Tibial nerve (tissue), 4 donors: Measurements from ENCODE around the gene USP7. TPM values are rescaled to one million over a fixed set of nuclear protein-coding genes. Genes with fewer than 3 reads are reported as not detected.

Experiments
- DNase-seq, 2 donors: peaks; one replicate each; pipeline ENCODE4 v3.0.0-alpha.2; 2019; ENCODE audit warnings: low spot score in 2 of 2
- H3K27ac ChIP-seq, 4 donors: fragments of 200-600 bp; sonication (generic) in 3 of 4; one replicate each; pipeline ENCODE4 v1.5.1; 2017 to 2019; ENCODE audit warnings: mild to moderate bottlenecking in 1 of 4
- H3K27me3 ChIP-seq, 2 donors: fragments of 200-600 bp; sonication (generic) in 1 of 2; one replicate each; pipeline versions ENCODE4 v1.5.1 to v1.6.0; 2017 to 2019
- H3K36me3 ChIP-seq, 3 donors: fragments of 200-600 bp; sonication (generic); one replicate each; pipeline ENCODE4 v1.5.1; 2018 to 2019
- H3K4me1 ChIP-seq, 4 donors: fragments of 200-600 bp; sonication (generic) in 3 of 4; one replicate each; pipeline ENCODE4 v1.5.1; 2017 to 2019
- H3K4me3 ChIP-seq, 4 donors: fragments of 200-600 bp; sonication (generic) in 3 of 4; one replicate each; pipeline ENCODE4 v1.5.1; 2017 to 2019; ENCODE audit warnings: mild to moderate bottlenecking in 1 of 4, moderate library complexity in 1 of 4
- H3K9me3 ChIP-seq, 4 donors: fragments of 200-600 bp; sonication (generic) in 3 of 4; one replicate each; pipeline ENCODE4 v1.5.1; 2017 to 2019
- EP300 ChIP-seq, 2 donors: sonication (generic); formaldehyde crosslinking; IDR thresholded peaks; one replicate each; pipeline ENCODE4 v1.6.1; 2017; ENCODE audit warnings: antibody characterized with exemption in 2 of 2, mild to moderate bottlenecking in 1 of 2
- POLR2A ChIP-seq, 2 donors: fragments of 450-650 bp; IDR thresholded peaks; one replicate each; pipeline ENCODE4 v1.6.1; 2017; ENCODE audit warnings: antibody characterized with exemption in 2 of 2, mild to moderate bottlenecking in 2 of 2, moderate library complexity in 2 of 2
- WGBS, 2 donors: methylation state at CpG; one replicate each; pipeline ENCODE4 v1.1.5; 2018; 5-methylcytosine and 5-hydroxymethylcytosine counted together
- total RNA-seq, 4 donors: library from RNA; depleted of rRNA; stranded (reverse); fragments of >200 nt; gene quantifications; one replicate each; pipeline ENCODE4 v1.1.0, GENCODE V29; 2016
- TF ChIP-seq, protein P1 (sequence below), 5 experiments: fragments of 200-600 bp in 3 of 5; fragments of 450-650 bp in 2 of 5; sonication (generic) in 3 of 5; IDR thresholded peaks; one replicate each; pipeline ENCODE4 v1.5.1; 2016 to 2019; ENCODE audit warnings: antibody characterized with exemption in 5 of 5, mild to moderate bottlenecking in 3 of 5, moderate library complexity in 2 of 5

Gene USP7
- total RNA-seq, 4 donors from 2014 or later, result 83.4 to 114 (median 89.6) TPM

DNA sequence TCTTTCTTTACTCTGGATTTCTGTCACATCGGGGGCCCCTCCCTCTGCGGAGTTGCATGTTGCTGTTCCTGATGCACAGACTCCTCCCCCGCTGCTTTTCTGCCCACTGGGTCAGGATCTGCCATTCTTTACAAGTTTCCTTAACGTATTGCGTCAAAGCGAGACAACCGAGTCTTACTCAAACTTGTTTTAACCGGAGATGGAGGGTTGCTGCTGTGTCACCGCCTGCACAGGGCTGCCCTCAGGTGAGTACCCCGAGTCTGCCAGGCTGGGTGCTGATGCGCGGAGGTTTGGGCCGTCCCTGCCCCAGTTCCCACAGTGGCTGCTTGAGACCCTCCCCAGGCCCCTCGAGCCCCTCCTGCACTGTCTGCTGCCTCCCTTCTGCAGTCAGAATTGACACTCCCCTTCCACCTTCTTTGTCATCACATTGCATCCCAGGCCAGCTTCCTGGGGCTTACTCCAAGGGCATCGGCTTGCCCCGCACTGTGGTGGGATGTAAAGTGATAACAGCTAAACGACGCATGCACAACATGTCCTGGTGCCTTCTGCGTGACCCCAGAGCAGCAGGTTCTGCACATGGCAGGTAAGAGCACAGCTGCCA, 114.2 kb downstream of the USP7 start:
- H3K4me3 ChIP-seq, result no peak overlapping the region
- WGBS, 2 donors, result 71 to 73% methylated on average over 19 of the region's 19 CpGs
- H3K9me3 ChIP-seq, result no peaks in the 10 kb centered on the region
- TF ChIP-seq POLR2A (IDR thresholded peaks at IDR 0.05) (no peak), EP300 (IDR thresholded peaks at IDR 0.05) (peak in 1 of 2 donors; percentile 11)
- TF ChIP-seq, protein P1, sequence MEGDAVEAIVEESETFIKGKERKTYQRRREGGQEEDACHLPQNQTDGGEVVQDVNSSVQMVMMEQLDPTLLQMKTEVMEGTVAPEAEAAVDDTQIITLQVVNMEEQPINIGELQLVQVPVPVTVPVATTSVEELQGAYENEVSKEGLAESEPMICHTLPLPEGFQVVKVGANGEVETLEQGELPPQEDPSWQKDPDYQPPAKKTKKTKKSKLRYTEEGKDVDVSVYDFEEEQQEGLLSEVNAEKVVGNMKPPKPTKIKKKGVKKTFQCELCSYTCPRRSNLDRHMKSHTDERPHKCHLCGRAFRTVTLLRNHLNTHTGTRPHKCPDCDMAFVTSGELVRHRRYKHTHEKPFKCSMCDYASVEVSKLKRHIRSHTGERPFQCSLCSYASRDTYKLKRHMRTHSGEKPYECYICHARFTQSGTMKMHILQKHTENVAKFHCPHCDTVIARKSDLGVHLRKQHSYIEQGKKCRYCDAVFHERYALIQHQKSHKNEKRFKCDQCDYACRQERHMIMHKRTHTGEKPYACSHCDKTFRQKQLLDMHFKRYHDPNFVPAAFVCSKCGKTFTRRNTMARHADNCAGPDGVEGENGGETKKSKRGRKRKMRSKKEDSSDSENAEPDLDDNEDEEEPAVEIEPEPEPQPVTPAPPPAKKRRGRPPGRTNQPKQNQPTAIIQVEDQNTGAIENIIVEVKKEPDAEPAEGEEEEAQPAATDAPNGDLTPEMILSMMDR (IDR thresholded peaks at IDR 0.05), result no peak
- peaks cover 0 to 78% (median 14%) of the 10 kb centered on the region in 4 donors for H3K4me1 ChIP-seq
- no peak for DNase-seq
- peak overlapping the region in 2 of 4 donors; percentile 74 for H3K27ac ChIP-seq
- peaks cover 0 to 74% (median 0%) of the 10 kb centered on the region in 3 donors for H3K36me3 ChIP-seq
- no peaks in the 10 kb centered on the region for H3K27me3 ChIP-seq

DNA sequence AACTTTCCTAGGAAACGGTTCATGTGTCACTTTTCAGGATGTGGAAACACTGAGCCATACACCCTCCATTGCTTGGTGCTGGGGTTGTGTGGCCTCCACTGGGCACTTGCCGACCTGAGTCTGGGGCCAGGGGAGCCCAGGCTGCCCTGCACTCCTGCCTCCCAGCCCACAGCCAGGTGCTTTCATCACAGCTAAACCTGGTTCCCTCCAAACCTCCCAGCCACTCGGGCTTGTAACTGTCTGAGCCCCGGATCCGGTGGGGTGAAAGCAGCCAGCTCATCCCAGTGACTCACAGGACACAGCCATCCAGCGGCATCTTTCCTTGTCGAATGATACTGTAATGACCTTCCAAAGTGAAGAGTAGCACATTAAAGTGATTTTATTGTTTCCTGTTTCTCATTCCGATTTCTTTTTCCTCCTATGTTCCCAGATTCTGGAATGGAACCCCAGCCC, 114.7 kb downstream of the USP7 start:
- Histone ChIP-seq H3K36me3 (peaks cover 0 to 69% (median 0%) of the 10 kb centered on the region in 3 donors), H3K4me3 (no peak overlapping the region), H3K27me3 (no peaks in the 10 kb centered on the region), H3K27ac (peak overlapping the region in 2 of 4 donors; percentile 36 to 74), H3K4me1 (peaks cover 0 to 72% (median 11%) of the 10 kb centered on the region in 4 donors), H3K9me3 (no peaks in the 10 kb centered on the region)
- 73 to 81% methylated on average over 7 to 8 of the region's 8 CpGs for WGBS, 2 donors
- TF ChIP-seq, protein P1 (IDR thresholded peaks at IDR 0.05), result no peak
- TF ChIP-seq POLR2A (IDR thresholded peaks at IDR 0.05) (no peak), EP300 (IDR thresholded peaks at IDR 0.05) (no peak)
- no peak for DNase-seq

DNA sequence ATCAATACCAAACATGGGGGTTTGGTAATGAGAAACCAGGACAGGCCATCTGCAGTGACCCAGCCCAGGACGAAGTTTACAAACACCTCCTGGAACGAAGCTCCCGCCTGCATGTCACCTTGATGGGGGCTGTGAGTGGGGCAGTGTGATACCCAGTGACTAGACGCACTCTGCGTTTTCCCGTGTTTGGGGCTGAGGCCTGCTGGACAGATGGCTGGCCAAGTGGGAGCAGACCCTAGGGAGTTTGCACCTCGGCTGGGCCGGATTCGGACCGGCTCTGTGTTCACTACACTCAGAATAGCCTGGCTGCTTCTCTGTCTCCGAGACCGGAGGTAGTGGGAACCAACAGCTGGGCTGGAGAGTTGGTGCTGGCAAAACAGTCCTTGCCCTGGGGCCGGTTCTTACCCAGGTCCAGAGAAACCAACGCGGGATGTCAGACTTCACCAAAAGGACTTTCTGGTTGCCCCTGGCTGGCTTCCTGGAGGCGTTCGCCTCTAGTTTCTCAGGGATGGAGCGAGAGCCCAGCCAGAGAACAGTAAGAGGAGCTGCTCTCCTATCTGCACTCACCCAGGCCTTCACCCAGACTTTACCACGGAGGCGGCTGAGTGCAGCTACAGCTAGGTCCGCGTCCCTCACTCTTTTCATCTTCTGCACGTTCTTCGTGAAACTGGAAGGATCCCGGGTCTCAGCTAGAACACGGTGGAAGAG, 115.3 kb downstream of the USP7 start:
- Histone ChIP-seq H3K36me3 (peaks cover 0 to 63% (median 0%) of the 10 kb centered on the region in 3 donors), H3K4me3 (no peak overlapping the region), H3K9me3 (no peaks in the 10 kb centered on the region), H3K27me3 (no peaks in the 10 kb centered on the region), H3K4me1 (peaks cover 0 to 66% (median 11%) of the 10 kb centered on the region in 4 donors), H3K27ac (peak overlapping the region in 3 of 4 donors; percentile 7 to 74 (median 36))
- TF ChIP-seq, protein P1 (IDR thresholded peaks at IDR 0.05), result no peak
- TF ChIP-seq POLR2A (IDR thresholded peaks at IDR 0.05) (no peak), EP300 (IDR thresholded peaks at IDR 0.05) (peak in 1 of 2 donors; percentile 1)
- WGBS, 2 donors, result 81 to 90% methylated on average over 26 of the region's 26 CpGs
- no peak for DNase-seq

DNA sequence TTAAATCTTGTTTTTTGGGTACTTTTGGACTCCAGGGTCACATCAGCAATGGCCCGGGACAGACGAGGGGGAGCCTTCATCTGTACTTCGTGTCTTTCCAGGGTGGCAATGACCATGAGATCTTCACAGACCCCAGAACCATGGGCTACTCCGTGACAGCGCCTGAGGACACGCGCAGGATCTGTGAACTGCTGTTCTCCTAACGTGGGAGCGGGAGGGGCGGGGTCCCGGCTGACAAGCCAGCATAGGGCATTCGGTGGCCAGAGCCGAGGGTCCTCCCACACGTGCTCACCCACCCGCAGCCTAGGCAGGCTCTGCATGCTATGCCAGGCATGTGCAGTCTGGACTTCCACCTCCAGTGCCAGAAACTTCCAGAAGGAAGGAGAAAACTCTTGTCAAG, 116.1 kb downstream of the USP7 start:
- peaks cover 0 to 60% (median 11%) of the 10 kb centered on the region in 4 donors for H3K4me1 ChIP-seq
- H3K9me3 ChIP-seq, result no peaks in the 10 kb centered on the region
- no peak overlapping the region for H3K4me3 ChIP-seq
- H3K27ac ChIP-seq, result peak overlapping the region in 1 of 4 donors; percentile 74
- peaks cover 0 to 55% (median 0%) of the 10 kb centered on the region in 3 donors for H3K36me3 ChIP-seq
- TF ChIP-seq, protein P1 (IDR thresholded peaks at IDR 0.05), result no peak
- peak in 1 of 2 donors; percentile 14 for TF ChIP-seq EP300 (IDR thresholded peaks at IDR 0.05)
- TF ChIP-seq POLR2A (IDR thresholded peaks at IDR 0.05), result no peak
- no peak for DNase-seq
- WGBS, 2 donors, result 65 to 71% methylated on average over 12 to 15 of the region's 15 CpGs
- H3K27me3 ChIP-seq, result no peaks in the 10 kb centered on the region

DNA sequence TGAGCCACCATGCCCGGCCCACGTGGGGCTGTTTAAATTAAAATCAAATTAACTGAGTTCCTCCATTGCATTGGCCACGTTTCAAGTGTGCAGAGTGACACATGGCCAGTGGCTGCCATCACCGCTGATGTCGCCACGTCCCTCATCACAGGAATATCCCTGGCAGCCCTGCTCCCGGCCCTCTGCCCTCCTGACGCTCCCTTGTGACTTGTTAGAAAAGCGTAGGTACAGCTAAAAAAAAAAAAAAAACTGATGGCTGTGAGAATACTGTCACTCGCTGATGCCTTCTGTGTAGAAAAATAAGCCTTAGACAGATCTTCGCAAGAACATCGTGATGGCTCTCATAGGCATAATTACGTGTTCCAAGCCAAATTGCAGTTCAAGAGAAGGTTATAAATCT, 116.6 kb downstream of the USP7 start:
- TF ChIP-seq POLR2A (IDR thresholded peaks at IDR 0.05), result no peak
- TF ChIP-seq, protein P1 (IDR thresholded peaks at IDR 0.05), result no peak
- no peak for TF ChIP-seq EP300 (IDR thresholded peaks at IDR 0.05)
- no peaks in the 10 kb centered on the region for H3K27me3 ChIP-seq
- H3K4me1 ChIP-seq, result peaks cover 0 to 60% (median 11%) of the 10 kb centered on the region in 4 donors
- no peaks in the 10 kb centered on the region for H3K9me3 ChIP-seq
- no peak overlapping the region for H3K4me3 ChIP-seq
- 80% methylated on average over 13 of the region's 13 CpGs for WGBS, 2 donors
- peak overlapping the region in 1 of 4 donors; percentile 74 for H3K27ac ChIP-seq
- peaks cover 0 to 50% (median 0%) of the 10 kb centered on the region in 3 donors for H3K36me3 ChIP-seq
- DNase-seq, result no peak
